BLaER1 treated with 17β-estradiol and CSF1 and Interleukin-3, amounts not matched to agents 10 nM and 100 nM (cell line): ENCODE measurements around the gene ARHGEF28.

Source experiments
- H3K27ac ChIP-seq, 11 experiments: shearing (Covaris generic); formaldehyde crosslinking; 2 replicates each; pipeline ENCODE4 v1.8.1; 2022
- H3K27me3 ChIP-seq, 11 experiments: shearing (Covaris generic); formaldehyde crosslinking; 2 replicates each; pipeline ENCODE4 v1.8.1; 2022
- H3K36me3 ChIP-seq, 11 experiments: shearing (Covaris generic); formaldehyde crosslinking; 2 replicates each; pipeline ENCODE4 v1.8.1; 2022
- H3K4me1 ChIP-seq, 10 experiments: shearing (Covaris generic); formaldehyde crosslinking; 2 replicates each; pipeline ENCODE4 v1.8.1; 2022
- H3K4me2 ChIP-seq, 11 experiments: shearing (Covaris generic); formaldehyde crosslinking; 2 replicates each; pipeline ENCODE4 v1.8.1; 2022
- H3K4me3 ChIP-seq, 10 experiments: shearing (Covaris generic); formaldehyde crosslinking; 2 replicates each; pipeline ENCODE4 v1.8.1; 2022
- H3K9ac ChIP-seq, 11 experiments: shearing (Covaris generic); formaldehyde crosslinking; 2 replicates each; pipeline ENCODE4 v1.8.1; 2022
- H3K9me3 ChIP-seq, 11 experiments: shearing (Covaris generic); formaldehyde crosslinking; replicated peaks in 1 of 11; 2 replicates each; pipeline ENCODE4 v1.8.1; 2022
- H4K20me1 ChIP-seq, 11 experiments: shearing (Covaris generic); formaldehyde crosslinking; 2 replicates each; pipeline ENCODE4 v1.8.1; 2022
- Cebpa-rat ChIP-seq, 11 experiments: shearing (Covaris generic); IDR thresholded peaks; 2 replicates each; pipeline ENCODE4 v1.8.1; 2022

ARHGEF28 gene

DNA sequence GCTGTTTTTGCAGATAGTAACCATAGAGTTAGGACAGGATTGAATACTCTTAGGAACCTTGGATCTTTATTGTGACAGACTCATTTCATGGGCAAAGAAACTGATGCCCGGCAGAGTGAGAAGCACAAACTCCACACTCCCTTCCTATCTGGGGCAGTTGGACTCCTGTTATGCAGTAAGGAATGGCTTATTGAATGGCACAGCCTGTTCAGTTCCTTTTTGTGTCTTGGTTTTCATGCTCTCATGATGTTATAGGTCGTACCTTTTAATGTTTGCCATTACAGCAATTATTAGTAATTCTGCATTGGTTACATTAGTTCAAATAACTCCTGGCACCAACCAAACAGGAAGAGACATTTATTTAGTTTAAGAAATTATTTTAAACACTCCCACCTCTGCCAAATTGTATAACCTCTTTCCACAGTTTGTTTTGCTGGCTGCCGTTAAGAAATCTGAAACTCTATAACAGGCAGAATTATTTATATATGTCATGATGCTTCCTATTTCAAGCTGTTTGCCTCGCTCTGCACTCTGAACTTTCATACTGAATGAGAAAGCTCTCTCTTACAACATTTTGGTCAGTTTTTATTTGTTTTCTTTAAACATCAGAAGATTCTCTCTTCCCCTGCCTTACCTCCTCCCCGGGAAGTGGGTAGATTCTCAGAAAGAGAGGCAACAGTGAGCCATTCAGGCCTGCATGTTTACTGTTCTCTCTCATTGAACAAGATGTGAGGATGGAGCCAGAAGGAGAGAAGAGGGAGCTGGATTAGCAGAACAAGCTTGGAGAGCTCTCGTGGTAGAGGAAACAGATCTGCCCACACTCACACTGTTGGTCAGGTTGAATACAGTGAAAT lies 144.4 kb downstream of the ARHGEF28 start:
- Histone ChIP-seq H3K36me3 (no peaks in the 10 kb centered on the region), H3K27me3 (no peaks in the 10 kb centered on the region), H3K4me1 (no peaks in the 10 kb centered on the region), H3K9me3 (peaks cover 29 to 39% (median 36%) of the 10 kb centered on the region in 11 experiments), H4K20me1 (no peaks in the 10 kb centered on the region), H3K27ac (no peak overlapping the region), H3K9ac (no peak overlapping the region), H3K4me2 (no peak overlapping the region), H3K4me3 (no peak overlapping the region)
- TF ChIP-seq Cebpa-rat (IDR thresholded peaks at IDR 0.05): no peak

DNA sequence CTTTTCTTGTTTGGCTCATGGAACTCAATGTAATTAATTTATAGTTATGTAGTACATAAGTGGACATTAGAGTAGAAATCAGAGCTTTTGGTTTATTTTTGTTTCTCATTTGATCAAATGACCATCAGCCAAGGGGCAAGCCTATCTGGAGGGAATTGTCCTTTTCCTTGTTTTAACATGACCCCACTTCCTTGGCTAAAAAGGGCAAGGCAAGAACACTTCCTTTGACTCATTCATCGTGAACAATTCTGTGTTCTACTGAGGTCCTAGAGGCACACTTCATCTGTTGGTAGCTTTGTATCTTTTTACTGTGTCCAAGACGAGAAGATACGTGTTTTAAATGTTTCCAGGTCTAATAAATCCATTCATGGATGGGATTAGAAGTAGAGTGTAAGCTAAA lies 148.9 kb downstream of the ARHGEF28 start:
- no peak overlapping the region for H3K4me3 ChIP-seq
- H3K9me3 ChIP-seq: 0 out of 22 replicates have a peak, but pooled peaks cover 0 to 2% (median 0%) of the 10 kb centered on the region in 11 experiments
- H3K27ac ChIP-seq: no peak overlapping the region

DNA sequence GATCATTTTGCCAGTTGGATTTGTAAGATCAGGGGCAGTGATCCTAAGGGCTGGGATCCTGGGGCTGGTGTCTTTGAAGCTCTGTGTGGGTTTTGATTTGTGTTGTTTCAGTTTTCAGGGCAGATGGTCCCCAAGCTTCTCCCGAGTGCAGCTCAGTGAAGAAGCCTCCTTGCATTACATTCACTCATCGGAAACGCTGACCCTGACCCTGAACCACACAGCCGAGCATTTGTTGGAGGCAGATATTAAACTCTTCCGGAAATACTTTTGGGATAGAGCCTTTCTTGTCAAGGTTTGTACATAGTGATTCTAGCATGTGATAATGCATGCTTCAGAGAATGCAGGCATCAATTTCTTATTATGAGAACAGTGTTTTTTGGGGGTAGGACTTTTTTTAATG lies 150.4 kb downstream of the ARHGEF28 start:
- no peaks in the 10 kb centered on the region for H3K9me3 ChIP-seq
- no peaks in the 10 kb centered on the region for H3K27me3 ChIP-seq
- no peak for TF ChIP-seq Cebpa-rat (IDR thresholded peaks at IDR 0.05)
- no peaks in the 10 kb centered on the region for H3K36me3 ChIP-seq
- no peak overlapping the region for H3K9ac ChIP-seq
- H3K4me3 ChIP-seq: no peak overlapping the region
- H3K4me1 ChIP-seq: peaks cover 0 to 15% (median 0%) of the 10 kb centered on the region in 10 experiments; a peak in 6 of 20 replicates
- no peak overlapping the region for H3K4me2 ChIP-seq
- H4K20me1 ChIP-seq: no peaks in the 10 kb centered on the region
- no peak overlapping the region for H3K27ac ChIP-seq

More for the DNA sequence above, 148.9 kb downstream of the ARHGEF28 start:
- no peak overlapping the region for H3K4me2 ChIP-seq
- H3K4me1 ChIP-seq: no peaks in the 10 kb centered on the region; a peak in 1 of 20 replicates
- H4K20me1 ChIP-seq: no peaks in the 10 kb centered on the region
- no peak overlapping the region for H3K9ac ChIP-seq
- no peaks in the 10 kb centered on the region for H3K36me3 ChIP-seq
- no peaks in the 10 kb centered on the region for H3K27me3 ChIP-seq
- no peak for TF ChIP-seq Cebpa-rat (IDR thresholded peaks at IDR 0.05)

DNA sequence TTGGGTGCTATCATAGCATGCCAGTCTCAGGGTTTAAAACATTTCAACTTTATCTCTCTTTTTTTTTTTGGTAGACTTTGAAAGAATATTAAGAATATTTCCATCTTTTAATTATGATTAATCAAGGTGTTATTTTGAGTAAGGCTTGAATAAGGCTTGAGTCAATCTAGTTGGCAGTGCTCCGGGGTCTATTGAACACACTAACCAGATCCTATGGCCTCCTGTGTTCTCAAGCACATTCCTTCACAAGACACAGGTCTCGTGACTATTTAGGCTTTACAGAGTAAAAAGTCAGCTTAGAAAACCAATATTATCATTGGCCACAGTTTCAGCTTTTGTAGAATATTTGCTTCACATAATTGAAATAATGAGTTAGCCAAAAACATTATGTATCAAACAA lies 151.2 kb downstream of the ARHGEF28 start:
- no peaks in the 10 kb centered on the region for H3K9me3 ChIP-seq
- no peak overlapping the region for H3K9ac ChIP-seq
- no peak overlapping the region for H3K4me3 ChIP-seq
- no peak for TF ChIP-seq Cebpa-rat (IDR thresholded peaks at IDR 0.05)
- H3K4me2 ChIP-seq: no peak overlapping the region
- no peak overlapping the region for H3K27ac ChIP-seq
- H3K27me3 ChIP-seq: no peaks in the 10 kb centered on the region
- H3K4me1 ChIP-seq: peaks cover 0 to 23% (median 0%) of the 10 kb centered on the region in 10 experiments; a peak in 6 of 20 replicates
- H3K36me3 ChIP-seq: no peaks in the 10 kb centered on the region
- H4K20me1 ChIP-seq: no peaks in the 10 kb centered on the region

DNA sequence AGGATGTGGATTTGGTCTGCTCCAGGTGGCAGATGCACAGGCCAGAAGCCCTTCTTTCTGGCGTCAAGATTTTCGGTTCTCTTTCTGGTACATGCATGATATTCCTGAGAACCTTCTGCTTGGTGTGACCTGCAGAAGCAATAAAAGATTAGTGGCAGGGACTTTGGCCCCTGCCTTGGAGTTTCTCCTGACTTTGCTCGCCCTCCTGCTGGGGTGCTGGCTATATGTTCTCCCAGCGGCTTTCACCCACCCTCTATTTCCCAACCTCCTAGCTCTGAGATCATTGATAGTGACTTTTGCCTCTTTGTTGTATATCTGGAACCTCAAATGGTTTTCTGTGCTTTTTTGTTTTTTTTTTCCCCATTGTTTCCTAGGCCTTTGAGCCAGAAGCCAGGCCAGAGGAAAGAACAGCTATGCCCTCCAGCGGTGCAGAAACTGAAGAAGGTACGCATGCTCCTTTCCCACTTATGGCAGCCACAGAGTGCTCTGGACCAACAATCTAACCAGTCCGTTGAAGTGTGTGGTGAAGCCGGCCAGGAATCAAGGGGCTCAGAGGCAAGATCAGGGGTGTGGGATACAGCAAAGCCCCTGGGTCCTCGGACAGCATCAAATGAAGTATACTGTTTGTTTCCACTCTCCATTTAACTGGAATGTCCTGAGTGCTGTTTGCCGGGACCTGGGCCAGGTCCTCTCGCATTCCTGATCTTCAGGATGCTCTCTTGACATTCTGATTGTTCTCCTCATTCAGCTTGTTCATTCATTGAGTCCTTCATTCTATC lies 154.5 kb downstream of the ARHGEF28 start:
- H4K20me1 ChIP-seq: no peaks in the 10 kb centered on the region
- no peaks in the 10 kb centered on the region for H3K36me3 ChIP-seq
- no peaks in the 10 kb centered on the region for H3K9me3 ChIP-seq
- peak overlapping the region in 3 of 11 experiments; percentile 39 to 58 (median 42); a peak in 6 of 22 replicates for H3K27ac ChIP-seq
- no peak overlapping the region for H3K4me3 ChIP-seq
- peak overlapping the region in 3 of 11 experiments; percentile 27 to 77 (median 72); a peak in 6 of 22 replicates for H3K4me2 ChIP-seq
- TF ChIP-seq Cebpa-rat (IDR thresholded peaks at IDR 0.05): no peak
- peaks cover 0 to 55% (median 4%) of the 10 kb centered on the region in 10 experiments; a peak in 9 of 20 replicates for H3K4me1 ChIP-seq
- H3K27me3 ChIP-seq: no peaks in the 10 kb centered on the region
- H3K9ac ChIP-seq: no peak overlapping the region

DNA sequence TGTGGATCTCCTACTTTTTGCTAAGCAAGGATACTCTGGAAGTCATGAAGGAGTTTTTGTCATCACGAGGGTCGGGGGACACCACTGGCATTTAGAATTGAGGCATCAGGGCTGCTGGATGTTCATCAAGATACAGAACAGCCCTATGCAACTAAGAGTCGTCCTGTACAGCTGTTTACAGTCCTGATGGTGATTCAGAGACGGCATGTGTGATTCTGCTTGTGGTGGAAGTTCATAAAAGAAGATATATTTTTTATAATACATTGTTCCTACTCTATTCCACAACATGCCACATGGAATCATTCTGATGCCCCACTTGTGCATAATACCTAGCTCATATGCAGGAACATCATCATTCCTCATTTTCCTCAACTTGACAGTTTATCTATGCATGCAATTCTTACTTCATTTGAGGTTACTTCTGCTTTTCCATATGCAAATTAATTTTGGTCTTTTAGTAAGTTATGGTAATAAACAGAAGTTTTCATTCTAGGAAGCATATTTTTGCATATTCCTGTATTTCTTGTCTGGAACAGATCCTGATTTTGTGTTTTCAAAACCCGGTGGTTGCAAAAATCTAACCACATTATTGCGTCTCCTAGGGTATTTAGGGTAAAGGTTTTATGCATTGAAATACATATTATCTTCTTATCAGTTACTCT lies 155.2 kb downstream of the ARHGEF28 start:
- Histone ChIP-seq H3K4me1 (peaks cover 0 to 62% (median 4%) of the 10 kb centered on the region in 10 experiments; a peak in 9 of 20 replicates), H3K4me3 (no peak overlapping the region), H3K9ac (no peak overlapping the region), H3K36me3 (no peaks in the 10 kb centered on the region), H3K4me2 (peak overlapping the region in 4 of 11 experiments; percentile 1 to 77 (median 50); a peak in 7 of 22 replicates), H3K27me3 (no peaks in the 10 kb centered on the region), H4K20me1 (no peaks in the 10 kb centered on the region), H3K27ac (peak overlapping the region in 3 of 11 experiments; percentile 39 to 61 (median 42); a peak in 6 of 22 replicates), H3K9me3 (no peaks in the 10 kb centered on the region)
- no peak for TF ChIP-seq Cebpa-rat (IDR thresholded peaks at IDR 0.05)

DNA sequence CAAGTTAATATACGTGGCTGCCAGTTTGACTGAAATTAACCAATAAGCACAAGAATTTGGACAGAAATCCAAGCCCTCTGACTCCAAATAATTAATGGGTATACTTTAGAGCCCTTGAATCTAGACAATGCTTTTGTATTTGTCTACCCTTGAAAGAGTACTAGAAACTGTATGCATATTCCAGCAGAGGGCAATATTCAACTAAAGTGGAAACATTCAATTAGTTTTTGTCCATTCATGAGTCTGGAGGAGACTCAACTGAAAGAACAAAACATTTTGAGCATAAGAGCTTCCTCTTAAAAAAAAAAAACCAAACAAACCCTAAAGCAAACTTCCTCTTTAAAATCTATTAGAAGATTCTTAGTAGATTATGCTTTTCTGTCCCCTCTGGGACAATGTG lies 157.8 kb downstream of the ARHGEF28 start:
- Histone ChIP-seq H3K4me2 (peak overlapping the region in 5 of 11 experiments; percentile 15 to 60 (median 38); a peak in 6 of 22 replicates), H3K9ac (no peak overlapping the region; a peak in 1 of 22 replicates), H3K9me3 (no peaks in the 10 kb centered on the region), H3K27ac (peak overlapping the region in 2 of 11 experiments; percentile 33 to 61; a peak in 3 of 22 replicates), H3K4me3 (no peak overlapping the region), H3K27me3 (no peaks in the 10 kb centered on the region), H4K20me1 (no peaks in the 10 kb centered on the region), H3K4me1 (peaks cover 0 to 67% (median 4%) of the 10 kb centered on the region in 10 experiments; a peak in 9 of 20 replicates), H3K36me3 (no peaks in the 10 kb centered on the region)
- TF ChIP-seq Cebpa-rat (IDR thresholded peaks at IDR 0.05): no peak

DNA sequence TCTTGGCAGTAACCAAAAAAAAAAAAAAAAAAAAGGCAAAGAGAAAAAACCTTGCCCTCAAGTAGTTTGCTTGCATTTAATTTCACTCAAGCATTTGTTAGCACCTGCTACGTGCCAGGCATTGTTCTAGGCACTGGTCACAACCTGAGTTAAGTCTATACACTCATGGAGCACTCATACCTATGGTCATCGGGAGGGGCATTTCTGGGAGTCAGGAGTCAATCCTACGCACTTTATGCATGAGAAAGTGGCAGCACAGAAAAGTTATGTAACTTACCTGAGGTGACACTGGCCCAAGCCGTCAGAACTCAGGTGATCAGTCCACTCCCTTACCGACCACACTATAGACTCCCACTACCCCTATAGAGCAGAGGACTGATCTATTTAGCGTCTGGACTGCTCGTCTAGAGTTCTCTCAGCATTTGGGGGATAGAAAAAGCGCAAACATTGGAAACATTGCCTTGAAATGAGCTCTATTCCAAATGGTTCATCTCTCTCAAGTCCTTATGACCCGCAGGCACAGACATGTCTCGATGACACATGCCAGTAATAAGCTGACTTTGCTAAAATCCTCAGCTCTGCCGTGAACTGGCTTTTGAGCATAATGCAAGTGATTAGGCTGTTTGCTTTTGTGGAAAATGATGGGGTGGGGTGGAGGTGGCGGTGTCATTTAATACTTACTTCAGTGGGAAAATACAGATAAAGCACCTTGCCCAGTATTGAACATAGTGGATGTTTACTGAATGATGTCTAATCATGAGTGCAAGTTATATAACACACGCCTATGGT lies 160.2 kb downstream of the ARHGEF28 start:
- Histone ChIP-seq H3K9ac (no peak overlapping the region), H3K27ac (no peak overlapping the region), H3K4me2 (peak overlapping the region in 2 of 11 experiments; percentile 27 to 36; a peak in 3 of 22 replicates), H3K4me1 (peaks cover 6 to 54% (median 16%) of the 10 kb centered on the region in 10 experiments; a peak in 18 of 20 replicates), H3K27me3 (no peaks in the 10 kb centered on the region), H3K36me3 (no peaks in the 10 kb centered on the region), H3K9me3 (no peaks in the 10 kb centered on the region), H3K4me3 (no peak overlapping the region), H4K20me1 (no peaks in the 10 kb centered on the region)
- TF ChIP-seq Cebpa-rat (IDR thresholded peaks at IDR 0.05): no peak
